Measurements from ENCODE around the gene ST6GALNAC1. TPM values are rescaled to one million over a fixed set of nuclear protein-coding genes. Genes with fewer than 3 reads are reported as not detected.

The ST6GALNAC1 gene
- total RNA-seq, 1 donor from 2014 or later, result not detected

GRCh38 chr17:76683921-76684745 is 40.6 kb upstream of the ST6GALNAC1 start:
- H3K36me3 ChIP-seq (ENCODE audit: control insufficient read depth, insufficient read depth, low read length), result no peaks in the 10 kb centered on the region
- H3K4me3 ChIP-seq (ENCODE audit: low read depth, low read length), result no peak overlapping the region
- H3K27me3 ChIP-seq (ENCODE audit: control insufficient read depth, insufficient read depth, low read length), result no peaks in the 10 kb centered on the region
- no peak for DNase-seq (ENCODE audit: low read depth)
- no peak for TF ChIP-seq CTCF (IDR thresholded peaks at IDR 0.05; ENCODE audit: insufficient read depth, low read length, poor library complexity, severe bottlenecking)

- no peaks in the 10 kb centered on the region for H3K36me3 ChIP-seq (ENCODE audit: control insufficient read depth, insufficient read depth, low read length)
- no peaks in the 10 kb centered on the region for H3K27me3 ChIP-seq (ENCODE audit: control insufficient read depth, insufficient read depth, low read length)
- no peak for DNase-seq (ENCODE audit: low read depth)
- peak; percentile 6 for TF ChIP-seq CTCF (IDR thresholded peaks at IDR 0.05; ENCODE audit: insufficient read depth, low read length, poor library complexity, severe bottlenecking)
- no peak overlapping the region for H3K4me3 ChIP-seq (ENCODE audit: low read depth, low read length)
Measured at GRCh38 chr17:76683011-76683755, 39.6 kb upstream of the ST6GALNAC1 start.

GRCh38 chr17:76682296-76682695 is 38.7 kb upstream of the ST6GALNAC1 start:
- TF ChIP-seq CTCF (IDR thresholded peaks at IDR 0.05; ENCODE audit: insufficient read depth, low read length, poor library complexity, severe bottlenecking), result no peak
- no peaks in the 10 kb centered on the region for H3K36me3 ChIP-seq (ENCODE audit: control insufficient read depth, insufficient read depth, low read length)
- H3K4me3 ChIP-seq (ENCODE audit: low read depth, low read length), result no peak overlapping the region
- no peaks in the 10 kb centered on the region for H3K27me3 ChIP-seq (ENCODE audit: control insufficient read depth, insufficient read depth, low read length)
- no peak for DNase-seq (ENCODE audit: low read depth)

- Histone ChIP-seq H3K36me3 (ENCODE audit: control insufficient read depth, insufficient read depth, low read length) (no peaks in the 10 kb centered on the region), H3K27me3 (ENCODE audit: control insufficient read depth, insufficient read depth, low read length) (no peaks in the 10 kb centered on the region), H3K4me3 (ENCODE audit: low read depth, low read length) (no peak overlapping the region)
- DNase-seq (ENCODE audit: low read depth), result no peak
- TF ChIP-seq CTCF (IDR thresholded peaks at IDR 0.05; ENCODE audit: insufficient read depth, low read length, poor library complexity, severe bottlenecking), result peak; percentile 84
Measured at GRCh38 chr17:76681222-76682137, 37.9 kb upstream of the ST6GALNAC1 start.

GRCh38 chr17:76679239-76679638 is 35.7 kb upstream of the ST6GALNAC1 start:
- Histone ChIP-seq H3K4me3 (ENCODE audit: low read depth, low read length) (no peak overlapping the region), H3K36me3 (ENCODE audit: control insufficient read depth, insufficient read depth, low read length) (no peaks in the 10 kb centered on the region), H3K27me3 (ENCODE audit: control insufficient read depth, insufficient read depth, low read length) (no peaks in the 10 kb centered on the region)
- DNase-seq (ENCODE audit: low read depth), result no peak
- no peak for TF ChIP-seq CTCF (IDR thresholded peaks at IDR 0.05; ENCODE audit: insufficient read depth, low read length, poor library complexity, severe bottlenecking)
